Keratinocyte (primary cell): Measurements from ENCODE around the gene PAPSS2. TPM values are rescaled to one million over a fixed set of nuclear protein-coding genes. Genes with fewer than 3 reads are reported as not detected.

Source experiments
- DNase-seq: peaks from one replicate; pipeline ENCODE4 v3.0.0-alpha.2; 2011; ENCODE audit warnings: low read depth, missing footprints, low spot score
- FAIRE-seq: peaks from 2 replicates; lab custom pipeline; 2011; peaks lifted over from hg19 to GRCh38; lab: Jason Lieb, UNC
- H2AFZ ChIP-seq: 2 replicates; pipeline ENCODE4 v1.6.0; 2012; ENCODE audit warnings: low read length, control low read depth, inconsistent platforms; ENCODE audit not compliant: control insufficient read depth
- H3K27ac ChIP-seq: 2 replicates; pipeline ENCODE4 v1.5.1; 2011; ENCODE audit warnings: low read length; ENCODE audit not compliant: control insufficient read depth, insufficient read depth
- H3K27me3 ChIP-seq: 3 replicates; pipeline ENCODE4 v1.6.0; 2011; ENCODE audit warnings: low read length; ENCODE audit not compliant: control insufficient read depth, insufficient read depth; ENCODE audit errors: extremely low read depth
- H3K36me3 ChIP-seq, 2 experiments: 2 replicates in 1 of 2; 3 replicates in 1 of 2; pipeline ENCODE4 v1.5.1; 2011; ENCODE audit warnings: low read length in 2 of 2, mild to moderate bottlenecking in 1 of 2; ENCODE audit not compliant: control insufficient read depth in 2 of 2, insufficient read depth in 2 of 2; ENCODE audit errors: extremely low read depth in 1 of 2
- H3K4me1 ChIP-seq: 3 replicates; pipeline ENCODE4 v1.5.1; 2011; ENCODE audit warnings: low read length; ENCODE audit not compliant: control insufficient read depth, insufficient read depth; ENCODE audit errors: extremely low read depth
- H3K4me2 ChIP-seq: 3 replicates; pipeline ENCODE4 v1.6.0; 2011; ENCODE audit warnings: low read depth, low read length; ENCODE audit not compliant: control insufficient read depth, insufficient read depth; ENCODE audit errors: extremely low read depth
- H3K4me3 ChIP-seq, 3 experiments: fragments of 200-600 bp in 1 of 3; sonication (generic) in 1 of 3; 2 replicates in 2 of 3; 3 replicates in 1 of 3; pipeline ENCODE4 v1.5.1; 2011 to 2016; ENCODE audit warnings: low read length in 3 of 3, mild to moderate bottlenecking in 3 of 3, control low read depth in 2 of 3, inconsistent platforms in 1 of 3, low read depth in 1 of 3, mixed read lengths in 1 of 3, mixed run types in 1 of 3, moderate library complexity in 1 of 3; ENCODE audit not compliant: control insufficient read depth in 2 of 3, insufficient read depth in 2 of 3; ENCODE audit errors: extremely low read depth in 1 of 3
- H3K79me2 ChIP-seq: 2 replicates; pipeline ENCODE4 v1.6.0; 2012; ENCODE audit warnings: low read length; ENCODE audit not compliant: control insufficient read depth, insufficient read depth
- H3K9ac ChIP-seq: 3 replicates; pipeline ENCODE4 v1.6.0; 2011; ENCODE audit warnings: low read length; ENCODE audit not compliant: control insufficient read depth, insufficient read depth; ENCODE audit errors: extremely low read depth
- H3K9me1 ChIP-seq: 3 replicates; pipeline ENCODE4 v1.6.0; 2011; ENCODE audit warnings: low read length; ENCODE audit not compliant: control insufficient read depth, insufficient read depth; ENCODE audit errors: extremely low read depth
- H3K9me3 ChIP-seq: 2 replicates; pipeline ENCODE4 v1.5.1; 2012; ENCODE audit warnings: low read depth, low read length; ENCODE audit not compliant: control insufficient read depth
- H4K20me1 ChIP-seq: 3 replicates; pipeline ENCODE4 v1.6.0; 2011; ENCODE audit warnings: low read length; ENCODE audit not compliant: control insufficient read depth, insufficient read depth; ENCODE audit errors: extremely low read depth
- CTCF ChIP-seq, 3 experiments: IDR thresholded peaks in 1 of 3; conservative IDR thresholded peaks in 1 of 3; optimal IDR thresholded peaks in 1 of 3; 2 replicates in 2 of 3; 3 replicates in 1 of 3; pipeline versions ENCODE3 to v1.5.1; 2011; ENCODE audit warnings: low read length in 3 of 3, mild to moderate bottlenecking in 3 of 3, moderate library complexity in 2 of 3, control low read depth in 1 of 3, inconsistent platforms in 1 of 3; ENCODE audit not compliant: insufficient read depth in 2 of 3; ENCODE audit errors: extremely low read depth in 1 of 3
- EZH2 ChIP-seq: IDR thresholded peaks from one replicate; pipeline ENCODE4 v1.6.1; 2012; ENCODE audit warnings: inconsistent platforms, mild to moderate bottlenecking, low read length, moderate library complexity
- dilution Hi-C: fragments of 300-500 bp; cut with MboI; formaldehyde crosslinking; loops from one replicate; pipeline ENCODE4 v1.7.0; 2020; ENCODE audit warnings: low sequenced_read_pairs; ENCODE audit not compliant: extremely low pct_ligation_motif_present
- polyA plus RNA-seq, 5 experiments: library from polyadenylated mRNA; depleted of rRNA in 3 of 5; stranded (reverse) in 3 of 5; stranded (forward) in 1 of 5; unstranded in 1 of 5; fragments of >200 nt; gene quantifications; 1 replicate in 1 of 5; 2 replicates in 3 of 5; 3 replicates in 1 of 5; pipeline versions ENCODE4 v1.2.1 to v1.2.3, GENCODE V29; 2011 to 2012; ENCODE audit warnings: missing spikeins in 2 of 5, low read depth in 1 of 5, low replicate concordance in 1 of 5

Gene PAPSS2
- polyA plus RNA-seq, 1 donor (not counting 4 experiments of a cell fraction or from before 2014, with no cell fraction given): 1.1 TPM

- Histone ChIP-seq H3K4me3 (no peak overlapping the region), H3K9me1 (no peaks in the 10 kb centered on the region), H3K79me2 (peaks cover 10% of the 10 kb centered on the region), H4K20me1 (no peaks in the 10 kb centered on the region), H3K27me3 (no peaks in the 10 kb centered on the region), H3K36me3 (peaks cover 4 to 10% of the 10 kb centered on the region in 2 experiments), H3K4me1 (peaks cover 5% of the 10 kb centered on the region), H3K9ac (no peak overlapping the region), H3K4me2 (no peak overlapping the region), H3K9me3 (no peaks in the 10 kb centered on the region), H3K27ac (no peak overlapping the region), H2AFZ (no peak overlapping the region)
- dilution Hi-C loops: no loop called here
- DNase-seq (no peak), FAIRE-seq (peak; percentile 48)
- TF ChIP-seq EZH2 (no peak), CTCF (optimal IDR thresholded peaks at IDR 0.05 in 1 of 3, IDR thresholded peaks at IDR 0.05 in 1 of 3, conservative IDR thresholded peaks at IDR 0.05 in 1 of 3; ENCODE audit: extremely low read depth in 1 of 3, insufficient read depth in 2 of 3, low read length in 3 of 3) (no peak)
Measured at GRCh38 chr10:87776328-87776727, 116.7 kb downstream of the PAPSS2 start.

GRCh38 chr10:87781545-87781944, 121.9 kb downstream of the PAPSS2 start:
- Histone ChIP-seq H3K9me1 (no peaks in the 10 kb centered on the region), H3K36me3 (peaks cover 6 to 16% of the 10 kb centered on the region in 2 experiments), H3K4me3 (no peak overlapping the region), H2AFZ (no peak overlapping the region), H3K9ac (no peak overlapping the region), H3K9me3 (no peaks in the 10 kb centered on the region), H3K27me3 (no peaks in the 10 kb centered on the region), H3K4me2 (no peak overlapping the region), H3K4me1 (no peaks in the 10 kb centered on the region), H3K79me2 (peaks cover 10% of the 10 kb centered on the region), H4K20me1 (no peaks in the 10 kb centered on the region), H3K27ac (no peak overlapping the region)
- no peak for TF ChIP-seq CTCF (optimal IDR thresholded peaks at IDR 0.05 in 1 of 3, IDR thresholded peaks at IDR 0.05 in 1 of 3, conservative IDR thresholded peaks at IDR 0.05 in 1 of 3; ENCODE audit: extremely low read depth in 1 of 3, insufficient read depth in 2 of 3, low read length in 3 of 3)
- TF ChIP-seq EZH2: no peak
- FAIRE-seq: no peak
- dilution Hi-C loops: no loop called here
- no peak for DNase-seq
